Mammary epithelial cell (primary cell): ENCODE data around the gene SPATA2.

Experiments used
- CTCF ChIP-seq, 2 donors: IDR thresholded peaks in 1 of 2; conservative IDR thresholded peaks in 1 of 2; 2 replicates each; pipeline ENCODE4 v1.5.1; 2011 to 2012; ENCODE audit warnings: inconsistent platforms in 2 of 2, low read length in 2 of 2, mild to moderate bottlenecking in 2 of 2, control low read depth in 1 of 2, low read depth in 1 of 2; ENCODE audit not compliant: insufficient read depth in 1 of 2; ENCODE audit errors: extremely low read depth in 1 of 2
- EZH2 ChIP-seq: IDR thresholded peaks from 2 replicates; pipeline ENCODE4 v1.6.1; 2012; ENCODE audit warnings: low read length, inconsistent platforms, borderline replicate concordance

- TF ChIP-seq CTCF (conservative IDR thresholded peaks at IDR 0.05 in 1 of 2, IDR thresholded peaks at IDR 0.05 in 1 of 2; ENCODE audit: extremely low read depth in 1 of 2, insufficient read depth in 1 of 2, low read depth in 1 of 2, low read length in 2 of 2) (no peak), EZH2 (no peak)
Measured at GRCh38 chr20:49892260-49892659, 23.1 kb downstream of the SPATA2 start.
